ENCODE data around the gene FCRL5. TPM values are rescaled to one million over a fixed set of nuclear protein-coding genes. Genes with fewer than 3 reads are reported as not detected.
"Not testable (repeated sequence)": the region's sequence is repeated elsewhere in the genome, so short reads cannot be mapped to it uniquely, and the experiment has no call there.

FCRL5 gene
- total and polyA plus RNA-seq, 5 donors = 0.08 to 0.32 (median 0.11) TPM; not detected in 2

DNA sequence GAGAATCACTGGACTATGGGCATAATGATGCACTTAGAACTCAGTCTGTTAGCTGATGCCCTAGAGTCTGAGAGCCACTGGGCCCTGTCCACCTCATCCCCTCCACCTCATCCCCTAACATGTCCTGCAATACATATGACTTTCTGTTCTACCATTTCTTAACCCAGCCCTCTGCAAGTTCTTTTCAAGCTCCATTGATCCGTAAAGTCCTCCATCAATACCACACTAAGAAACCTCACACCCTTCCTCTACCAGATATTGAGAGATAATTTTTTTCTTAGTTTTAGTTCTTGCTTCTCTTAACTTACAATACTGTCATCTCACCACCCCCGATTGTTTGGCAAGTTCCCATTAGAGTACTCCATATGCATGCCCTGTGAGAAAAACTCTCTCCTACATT lies 23.4 kb upstream of the FCRL5 start:
- ATAC-seq (no peak), DNase-seq (no peak)
- intact Hi-C loops (cut with DNase I) = no loop called here
- no peak overlapping the region for H3K4me3 ChIP-seq (ENCODE audit: low read length)
- H3K9me3 ChIP-seq (ENCODE audit: control insufficient read depth, low read length) = no peaks in the 10 kb centered on the region
- 83% methylated on average over 2 of the region's 2 CpGs for WGBS
- no peak overlapping the region for H3K27ac ChIP-seq (ENCODE audit: low read length)
- H3K27me3 ChIP-seq (ENCODE audit: control insufficient read depth, insufficient read depth) = no peaks in the 10 kb centered on the region
- no peaks in the 10 kb centered on the region for H3K4me1 ChIP-seq (ENCODE audit: control insufficient read depth, insufficient read depth, low read length)

DNA sequence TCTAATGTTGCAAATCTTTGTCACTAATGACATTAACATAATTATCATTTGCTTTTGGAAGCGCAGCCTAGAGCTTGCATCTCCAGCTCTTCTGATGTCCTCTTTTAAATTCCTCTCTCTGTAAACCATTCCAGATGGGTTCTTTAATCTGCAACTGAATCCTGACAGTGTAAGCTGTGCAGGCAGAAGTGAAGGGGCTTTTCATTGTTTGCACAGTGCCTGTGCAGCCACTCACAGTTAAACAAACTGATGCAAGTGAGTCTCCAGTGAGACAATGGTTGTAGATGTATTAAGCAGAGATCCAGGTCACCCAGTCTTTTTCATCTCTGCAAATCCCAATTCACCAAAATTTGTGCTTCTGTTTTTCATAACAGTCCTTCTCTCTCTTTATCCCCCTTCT lies 22.5 kb upstream of the FCRL5 start:
- H3K27me3 ChIP-seq (ENCODE audit: control insufficient read depth, insufficient read depth) = no peaks in the 10 kb centered on the region
- H3K4me1 ChIP-seq (ENCODE audit: control insufficient read depth, insufficient read depth, low read length) = no peaks in the 10 kb centered on the region
- no peak overlapping the region for H3K27ac ChIP-seq (ENCODE audit: low read length)
- intact Hi-C loops (cut with DNase I) = no loop called here
- DNase-seq (no peak), ATAC-seq (no peak)
- no peaks in the 10 kb centered on the region for H3K9me3 ChIP-seq (ENCODE audit: control insufficient read depth, low read length)
- 80% methylated on average over 1 of the region's 1 CpG for WGBS
- no peak overlapping the region for H3K4me3 ChIP-seq (ENCODE audit: low read length)

DNA sequence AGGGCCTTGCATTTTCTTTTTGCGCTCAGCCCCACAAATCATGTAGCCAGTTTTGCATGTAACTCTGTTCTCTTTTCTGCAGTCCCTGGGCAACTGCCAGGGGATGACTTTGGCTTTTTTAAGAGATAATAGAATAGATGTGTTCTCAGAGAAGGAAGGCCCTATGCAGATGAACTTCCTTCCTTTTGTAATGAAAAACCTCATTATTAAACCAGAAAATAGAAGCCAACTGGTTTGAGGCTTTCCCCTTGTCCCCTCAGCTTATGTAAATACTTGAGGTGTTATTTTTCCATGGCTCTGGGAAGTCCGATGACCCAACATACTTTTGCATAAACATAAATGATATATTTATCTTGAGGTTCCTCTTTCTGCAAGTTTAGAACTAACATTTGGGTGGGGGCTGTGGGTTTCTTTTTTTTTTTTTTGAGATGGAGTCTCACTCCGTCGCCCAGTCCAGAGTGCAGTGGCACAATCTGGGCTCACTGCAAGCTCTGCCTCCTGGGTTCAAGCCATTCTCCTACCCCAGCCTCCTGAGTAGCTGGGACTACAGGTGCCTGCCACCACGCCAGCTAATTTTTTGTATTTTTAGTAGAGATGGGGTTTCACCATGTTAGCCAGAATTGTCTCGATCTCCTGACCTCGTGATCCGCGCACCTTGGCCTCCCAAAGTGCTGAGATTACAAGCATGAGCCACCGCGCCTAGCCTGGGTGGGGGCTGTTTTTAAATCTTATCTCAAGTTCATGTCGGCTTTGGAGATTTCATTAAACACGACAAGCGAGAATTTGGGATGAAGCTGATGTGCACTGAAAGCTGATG lies 14.4 kb upstream of the FCRL5 start:
- DNase-seq (peak in 1 of 3 donors; percentile 18), ATAC-seq (no peak)
- Histone ChIP-seq H3K4me3 (ENCODE audit: low read length) (no peak overlapping the region), H3K27me3 (ENCODE audit: control insufficient read depth, insufficient read depth) (no peaks in the 10 kb centered on the region), H3K4me1 (ENCODE audit: control insufficient read depth, insufficient read depth, low read length) (no peaks in the 10 kb centered on the region), H3K9me3 (ENCODE audit: control insufficient read depth, low read length) (no peaks in the 10 kb centered on the region), H3K27ac (ENCODE audit: low read length) (no peak overlapping the region)
- WGBS = 71% methylated on average over 14 of the region's 14 CpGs
- intact Hi-C loops (cut with DNase I) = no loop called here

DNA sequence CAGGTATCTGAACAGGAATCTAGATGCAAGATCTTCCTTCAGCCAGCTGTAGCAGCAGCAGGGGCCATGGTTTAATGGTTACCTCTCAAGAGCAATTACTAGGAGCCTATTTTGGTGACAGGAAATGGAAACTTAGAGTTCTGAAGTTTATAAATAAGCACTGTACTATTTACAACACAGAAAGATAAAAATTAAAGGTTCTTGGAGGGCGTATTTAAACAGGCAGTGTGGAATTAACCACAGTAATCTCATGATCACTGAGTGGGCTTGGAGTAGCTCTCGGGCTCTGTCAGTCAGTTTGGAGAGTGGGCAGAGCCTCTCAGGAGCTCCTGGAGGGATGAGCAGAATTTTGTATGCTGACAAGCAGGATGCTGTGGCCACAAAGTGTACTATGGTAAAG lies 10.2 kb upstream of the FCRL5 start:
- no peak overlapping the region for H3K27ac ChIP-seq (ENCODE audit: low read length)
- no peaks in the 10 kb centered on the region for H3K27me3 ChIP-seq (ENCODE audit: control insufficient read depth, insufficient read depth)
- H3K4me1 ChIP-seq (ENCODE audit: control insufficient read depth, insufficient read depth, low read length) = no peaks in the 10 kb centered on the region
- 36% methylated on average over 2 of the region's 2 CpGs for WGBS
- H3K4me3 ChIP-seq (ENCODE audit: low read length) = no peak overlapping the region
- H3K9me3 ChIP-seq (ENCODE audit: control insufficient read depth, low read length) = no peaks in the 10 kb centered on the region
- no peak for ATAC-seq
- intact Hi-C loops (cut with DNase I) = no loop called here
- DNase-seq = no peak

DNA sequence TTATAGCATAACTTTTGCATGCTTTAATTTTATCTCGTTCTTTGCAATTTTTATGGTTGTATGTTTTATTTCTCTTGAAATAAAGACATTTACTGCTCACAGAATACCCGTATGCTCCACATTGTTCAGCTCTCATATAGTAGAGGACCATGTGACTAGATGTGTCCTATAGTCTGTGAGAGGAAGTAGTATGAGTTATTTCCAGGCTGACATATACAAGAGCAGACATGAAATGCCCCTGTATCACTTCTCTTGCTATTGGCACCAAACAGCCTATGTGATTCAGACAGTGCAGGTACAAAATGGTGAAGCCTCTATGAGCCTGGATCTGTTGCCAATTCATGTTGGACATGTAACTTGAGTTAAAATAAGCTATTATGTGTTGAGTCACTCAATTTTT lies 5.8 kb upstream of the FCRL5 start:
- ATAC-seq (no peak), DNase-seq (no peak)
- no peaks in the 10 kb centered on the region for H3K4me1 ChIP-seq (ENCODE audit: control insufficient read depth, insufficient read depth, low read length)
- H3K9me3 ChIP-seq (ENCODE audit: control insufficient read depth, low read length) = no peaks in the 10 kb centered on the region
- no peak overlapping the region for H3K4me3 ChIP-seq (ENCODE audit: low read length)
- H3K27ac ChIP-seq (ENCODE audit: low read length) = no peak overlapping the region
- H3K27me3 ChIP-seq (ENCODE audit: control insufficient read depth, insufficient read depth) = no peaks in the 10 kb centered on the region
- intact Hi-C loops (cut with DNase I) = no loop called here
- WGBS = 74% methylated on average over 2 of the region's 2 CpGs

DNA sequence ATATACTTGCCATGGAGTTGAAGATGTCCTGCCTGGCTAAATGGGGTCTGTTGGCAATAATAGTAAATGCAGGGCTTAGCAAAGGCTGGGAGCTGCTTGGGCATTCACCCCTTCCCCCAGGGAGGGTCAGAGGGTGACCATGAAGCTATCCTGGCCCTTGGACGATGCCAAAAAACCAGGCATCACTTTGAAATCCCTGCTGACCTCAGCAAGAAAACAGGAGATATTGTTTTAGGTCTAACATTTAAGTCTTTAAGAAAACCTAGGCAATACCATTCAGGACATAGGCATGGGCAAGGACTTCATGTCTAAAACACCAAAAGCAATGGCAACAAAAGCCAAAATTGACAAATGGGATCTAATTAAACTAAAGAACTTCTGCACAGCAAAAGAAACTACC lies 4.2 kb downstream of the FCRL5 start:
- ATAC-seq; intact Hi-C loops (cut with DNase I); H3K27ac ChIP-seq (ENCODE audit: low read length); H3K4me3 ChIP-seq (ENCODE audit: low read length); H3K4me1 ChIP-seq (ENCODE audit: control insufficient read depth, insufficient read depth, low read length); DNase-seq; H3K9me3 ChIP-seq (ENCODE audit: control insufficient read depth, low read length); H3K27me3 ChIP-seq (ENCODE audit: control insufficient read depth, insufficient read depth): not testable (repeated sequence)
- 64% methylated on average over 1 of the region's 1 CpG for WGBS

DNA sequence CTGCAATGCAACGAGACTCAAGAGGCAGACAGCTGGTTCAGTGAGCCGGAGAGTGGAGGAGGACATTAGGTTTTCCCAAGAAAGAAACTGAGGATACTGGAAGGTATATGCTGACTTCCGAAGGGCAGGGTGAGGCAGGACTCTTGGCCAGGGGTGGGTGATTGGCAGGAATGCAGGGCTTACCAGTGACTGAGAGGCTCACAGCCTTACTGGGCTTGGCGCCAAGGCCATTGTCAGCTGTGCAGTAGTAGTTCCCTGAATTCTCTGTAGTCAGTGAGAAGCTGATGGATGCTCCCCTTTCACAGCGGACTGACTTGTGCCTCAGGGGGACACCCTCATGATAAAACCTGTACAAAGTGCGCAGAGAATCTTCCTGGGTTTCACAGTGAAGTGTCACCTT lies 9.6 kb downstream of the FCRL5 start:
- DNase-seq = peak; percentile 16 to 65 (median 62)
- intact Hi-C loops (cut with DNase I) = no loop called here
- H3K4me1 ChIP-seq (ENCODE audit: control insufficient read depth, insufficient read depth, low read length) = no peaks in the 10 kb centered on the region
- H3K9me3 ChIP-seq (ENCODE audit: control insufficient read depth, low read length) = no peaks in the 10 kb centered on the region
- no peaks in the 10 kb centered on the region for H3K27me3 ChIP-seq (ENCODE audit: control insufficient read depth, insufficient read depth)
- WGBS = 63% methylated on average over 6 of the region's 6 CpGs
- no peak overlapping the region for H3K27ac ChIP-seq (ENCODE audit: low read length)
- no peak overlapping the region for H3K4me3 ChIP-seq (ENCODE audit: low read length)
- ATAC-seq = peak in 1 of 2 donors; percentile 23

DNA sequence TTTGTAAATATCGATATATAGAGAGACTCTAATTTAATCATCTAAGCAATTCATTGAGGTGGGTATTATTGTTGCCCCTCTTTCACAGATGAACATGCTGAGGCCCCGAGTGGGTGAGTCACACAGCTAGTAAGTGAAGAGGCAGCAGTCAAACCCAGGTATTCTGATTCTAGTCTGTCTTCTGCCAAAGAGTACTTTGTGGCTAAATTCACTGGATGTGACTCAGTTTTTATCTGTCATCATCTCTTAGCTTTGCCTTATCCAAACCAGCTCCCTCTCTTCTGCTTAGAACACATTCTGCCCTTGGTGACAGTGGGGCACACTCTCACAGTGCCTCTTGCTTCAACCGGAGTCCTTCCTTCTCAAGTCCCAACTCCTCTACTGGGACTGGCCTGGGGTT lies 11.5 kb downstream of the FCRL5 start:
- H3K27me3 ChIP-seq (ENCODE audit: control insufficient read depth, insufficient read depth) = no peaks in the 10 kb centered on the region
- no peak overlapping the region for H3K27ac ChIP-seq (ENCODE audit: low read length)
- no peak for ATAC-seq
- no peak for DNase-seq
- 82% methylated on average over 3 of the region's 3 CpGs for WGBS
- no peaks in the 10 kb centered on the region for H3K4me1 ChIP-seq (ENCODE audit: control insufficient read depth, insufficient read depth, low read length)
- intact Hi-C loops (cut with DNase I) = no loop called here
- no peak overlapping the region for H3K4me3 ChIP-seq (ENCODE audit: low read length)
- H3K9me3 ChIP-seq (ENCODE audit: control insufficient read depth, low read length) = no peaks in the 10 kb centered on the region

DNA sequence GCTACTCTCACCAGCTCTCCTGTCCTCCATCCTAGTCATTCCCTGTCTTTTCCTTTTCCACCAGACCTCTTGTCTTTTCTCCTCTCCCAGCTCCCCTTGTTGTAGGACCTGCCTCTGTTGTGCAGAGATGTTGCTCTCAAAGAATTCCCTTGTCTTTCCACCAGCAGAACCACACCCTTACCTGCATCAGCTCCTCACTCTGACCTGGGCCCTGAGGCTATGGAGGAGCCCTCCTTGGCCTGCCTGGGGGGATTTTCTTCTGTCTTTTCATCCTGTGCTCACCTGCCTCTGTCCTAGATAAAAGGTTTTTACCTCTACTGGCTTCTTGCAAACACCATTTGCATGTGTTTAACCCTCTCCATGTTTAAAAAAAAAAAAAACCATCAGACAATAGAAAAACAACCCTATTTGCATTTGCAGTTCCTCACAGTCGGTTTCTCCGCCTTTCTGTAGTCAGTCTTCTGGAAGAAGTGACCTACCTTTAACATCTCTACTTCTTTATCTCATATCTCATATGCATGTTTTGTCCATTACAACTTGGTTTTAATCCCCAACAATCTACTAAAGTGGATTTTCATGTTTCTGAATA lies 12.1 kb downstream of the FCRL5 start:
- Histone ChIP-seq H3K27ac (ENCODE audit: low read length) (no peak overlapping the region), H3K4me3 (ENCODE audit: low read length) (no peak overlapping the region), H3K27me3 (ENCODE audit: control insufficient read depth, insufficient read depth) (no peaks in the 10 kb centered on the region), H3K9me3 (ENCODE audit: control insufficient read depth, low read length) (no peaks in the 10 kb centered on the region), H3K4me1 (ENCODE audit: control insufficient read depth, insufficient read depth, low read length) (no peaks in the 10 kb centered on the region)
- no peak for DNase-seq
- intact Hi-C loops (cut with DNase I) = no loop called here
- ATAC-seq = no peak
- 15% methylated on average over 2 of the region's 2 CpGs for WGBS

DNA sequence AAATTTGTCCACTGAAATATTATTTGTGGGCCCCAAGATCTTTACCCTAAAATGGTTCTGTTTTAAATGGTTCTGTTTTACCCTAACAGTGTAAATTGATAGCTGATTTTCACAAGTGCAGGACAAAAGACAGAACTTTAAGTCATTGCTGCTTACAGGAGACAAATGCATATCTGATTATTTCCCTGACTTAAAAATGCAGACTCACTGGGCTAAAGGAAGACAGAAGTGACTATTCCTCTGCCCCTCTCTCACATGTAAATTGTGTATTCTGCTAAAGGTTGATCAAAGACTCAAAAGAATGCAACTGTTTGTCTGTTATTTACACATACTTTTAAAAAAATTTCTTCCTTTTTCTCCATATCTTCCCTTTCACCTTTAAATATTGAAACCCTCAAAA lies 12.7 kb downstream of the FCRL5 start:
- ATAC-seq (no peak), DNase-seq (no peak)
- no peaks in the 10 kb centered on the region for H3K9me3 ChIP-seq (ENCODE audit: control insufficient read depth, low read length)
- no peak overlapping the region for H3K27ac ChIP-seq (ENCODE audit: low read length)
- no peaks in the 10 kb centered on the region for H3K27me3 ChIP-seq (ENCODE audit: control insufficient read depth, insufficient read depth)
- intact Hi-C loops (cut with DNase I) = no loop called here
- H3K4me3 ChIP-seq (ENCODE audit: low read length) = no peak overlapping the region
- H3K4me1 ChIP-seq (ENCODE audit: control insufficient read depth, insufficient read depth, low read length) = no peaks in the 10 kb centered on the region

DNA sequence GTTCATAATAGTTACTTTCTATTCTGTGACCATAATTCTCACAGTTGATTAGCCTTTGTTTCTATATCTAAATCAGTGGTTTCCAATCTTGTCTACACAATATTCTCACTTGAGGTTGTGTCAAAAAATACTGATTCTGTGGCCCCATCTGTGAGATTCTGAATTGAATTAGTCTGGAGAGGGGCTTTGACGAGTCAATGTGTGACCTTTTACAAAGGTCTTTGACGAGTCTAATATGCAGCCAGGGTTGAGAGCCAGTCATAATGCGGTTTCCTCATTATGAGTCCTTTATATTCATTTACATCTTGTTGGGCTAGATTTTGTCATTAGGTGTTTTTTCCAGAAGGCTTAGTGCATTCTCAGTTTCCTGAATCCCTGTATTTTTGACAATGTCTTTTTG lies 19.7 kb downstream of the FCRL5 start:
- H3K9me3 ChIP-seq (ENCODE audit: control insufficient read depth, low read length) = no peaks in the 10 kb centered on the region
- no peaks in the 10 kb centered on the region for H3K27me3 ChIP-seq (ENCODE audit: control insufficient read depth, insufficient read depth)
- ATAC-seq (no peak), DNase-seq (no peak)
- no peaks in the 10 kb centered on the region for H3K4me1 ChIP-seq (ENCODE audit: control insufficient read depth, insufficient read depth, low read length)
- no peak overlapping the region for H3K27ac ChIP-seq (ENCODE audit: low read length)
- WGBS = 72% methylated on average over 3 of the region's 3 CpGs
- H3K4me3 ChIP-seq (ENCODE audit: low read length) = no peak overlapping the region
- intact Hi-C loops (cut with DNase I) = no loop called here

Measured in right cardiac atrium (tissue), 5 donors.